OCI-LY7 (cell line): ENCODE data around the gene LSAMP.

Experiments used
- EZH2phosphoT487 ChIP-seq: fragments of 200-600 bp; sonication (generic); IDR thresholded peaks from 2 replicates; pipeline ENCODE4 v1.6.1; 2018; ENCODE audit warnings: low read depth, borderline replicate concordance, mild to moderate bottlenecking, mixed run types, antibody characterized with exemption, low read length, moderate library complexity, mixed read lengths
- TF ChIP-seq, protein P1 (sequence below): fragments of 200-600 bp; sonication (generic); conservative IDR thresholded peaks from 2 replicates; pipeline ENCODE4 v1.5.1; 2014; ENCODE audit warnings: mild to moderate bottlenecking, antibody characterized with exemption, low read length, moderate library complexity, mixed read lengths

DNA sequence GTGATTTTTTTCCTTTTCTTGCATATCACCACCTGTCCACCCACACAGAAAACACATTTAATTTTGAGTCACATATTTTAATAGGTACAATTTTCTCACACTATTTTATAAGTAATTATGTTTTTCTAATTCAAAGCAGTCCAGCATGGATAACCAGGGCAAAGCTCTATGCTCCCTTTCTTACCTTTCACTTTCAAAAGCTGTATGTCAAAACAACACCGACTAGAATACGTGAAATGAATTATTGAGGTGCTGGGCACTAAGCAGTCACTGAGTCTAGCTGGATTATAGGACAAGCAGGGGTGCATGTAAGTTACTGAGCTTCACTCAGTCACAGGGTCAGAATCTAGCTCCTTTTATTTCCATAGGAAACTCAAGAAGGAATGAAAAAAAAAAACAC lies 60.6 kb downstream of the LSAMP start:
- TF ChIP-seq, protein P1, sequence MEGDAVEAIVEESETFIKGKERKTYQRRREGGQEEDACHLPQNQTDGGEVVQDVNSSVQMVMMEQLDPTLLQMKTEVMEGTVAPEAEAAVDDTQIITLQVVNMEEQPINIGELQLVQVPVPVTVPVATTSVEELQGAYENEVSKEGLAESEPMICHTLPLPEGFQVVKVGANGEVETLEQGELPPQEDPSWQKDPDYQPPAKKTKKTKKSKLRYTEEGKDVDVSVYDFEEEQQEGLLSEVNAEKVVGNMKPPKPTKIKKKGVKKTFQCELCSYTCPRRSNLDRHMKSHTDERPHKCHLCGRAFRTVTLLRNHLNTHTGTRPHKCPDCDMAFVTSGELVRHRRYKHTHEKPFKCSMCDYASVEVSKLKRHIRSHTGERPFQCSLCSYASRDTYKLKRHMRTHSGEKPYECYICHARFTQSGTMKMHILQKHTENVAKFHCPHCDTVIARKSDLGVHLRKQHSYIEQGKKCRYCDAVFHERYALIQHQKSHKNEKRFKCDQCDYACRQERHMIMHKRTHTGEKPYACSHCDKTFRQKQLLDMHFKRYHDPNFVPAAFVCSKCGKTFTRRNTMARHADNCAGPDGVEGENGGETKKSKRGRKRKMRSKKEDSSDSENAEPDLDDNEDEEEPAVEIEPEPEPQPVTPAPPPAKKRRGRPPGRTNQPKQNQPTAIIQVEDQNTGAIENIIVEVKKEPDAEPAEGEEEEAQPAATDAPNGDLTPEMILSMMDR = no peak
- TF ChIP-seq EZH2phosphoT487 = no peak
